IMR-90 (cell line): Measurements from ENCODE around the gene AFF2. TPM values are rescaled to one million over a fixed set of nuclear protein-coding genes. Genes with fewer than 3 reads are reported as not detected.

Experiments used
- ATAC-seq: fragments of 200-7000 bp; cut with Tn5 transposase; 2 replicates; pipeline ENCODE4 v1.9.1; 2020; ENCODE audit warnings: low read depth, mild to moderate bottlenecking, moderate library complexity
- BruUV-seq: library from RNA; stranded (reverse); fragments of 400-500 nt; replicated peaks from 2 replicates; lab custom pipeline; 2021; lab: Mats Ljungman, UMichigan
- CTCF ChIA-PET: fragments of 300-600 bp; formaldehyde crosslinking; extraction: SDS; loops from one replicate; lab custom pipeline; 2021; ENCODE audit warnings: antibody characterized with exemption; lab: Yijun Ruan, JAX
- POLR2A ChIA-PET: fragments of 300-600 bp; sonication (Branson Sonifier 250); formaldehyde crosslinking; loops from one replicate; lab custom pipeline; 2022; ENCODE audit warnings: antibody characterized with exemption; ENCODE audit not compliant: unreplicated experiment; lab: Charles Lee
- DNase-seq: peaks from one replicate; pipeline ENCODE4 v3.0.0; 2013
- H2AFZ ChIP-seq: replicated peaks from 2 replicates; pipeline ENCODE3; 2013; ENCODE audit warnings: low read length, mild to moderate bottlenecking; ENCODE audit not compliant: poor library complexity
- H2AK5ac ChIP-seq: 2 replicates; pipeline ENCODE4 v1.6.1; 2013; ENCODE audit warnings: low read depth, low read length, inconsistent platforms
- H2AK9ac ChIP-seq: replicated peaks from 2 replicates; pipeline ENCODE3; 2013; ENCODE audit warnings: mild to moderate bottlenecking, low read depth, low read length, moderate library complexity; ENCODE audit not compliant: poor library complexity
- H2BK120ac ChIP-seq: 2 replicates; pipeline ENCODE4 v1.6.1; 2013; ENCODE audit warnings: low read depth, low read length, inconsistent platforms
- H2BK15ac ChIP-seq: 3 replicates; pipeline ENCODE4 v1.6.1; 2013; ENCODE audit warnings: low read depth, low read length, inconsistent platforms
- H2BK20ac ChIP-seq: 2 replicates; pipeline ENCODE4 v1.6.1; 2013; ENCODE audit warnings: low read depth, mild to moderate bottlenecking, inconsistent platforms, low read length, moderate library complexity
- H2BK5ac ChIP-seq: 2 replicates; pipeline ENCODE4 v1.6.1; 2013; ENCODE audit warnings: mild to moderate bottlenecking, low read depth, low read length, inconsistent platforms; ENCODE audit not compliant: poor library complexity, severe bottlenecking
- H3K14ac ChIP-seq: replicated peaks from 2 replicates; pipeline ENCODE4 v1.6.1; 2013; ENCODE audit warnings: low read depth, low read length, inconsistent platforms
- H3K18ac ChIP-seq: 2 replicates; pipeline ENCODE4 v1.6.1; 2013; ENCODE audit warnings: low read depth, low read length, control low read depth
- H3K23ac ChIP-seq: 2 replicates; pipeline ENCODE4 v1.6.1; 2013; ENCODE audit warnings: low read depth, low read length, inconsistent platforms
- H3K27ac ChIP-seq: 2 replicates; pipeline ENCODE4 v1.5.1; 2013; ENCODE audit warnings: mild to moderate bottlenecking, control low read depth, low read length; ENCODE audit not compliant: insufficient read depth
- H3K27me3 ChIP-seq: 2 replicates; pipeline ENCODE4 v1.6.1; 2013; ENCODE audit warnings: low read length; ENCODE audit not compliant: control insufficient read depth, insufficient read depth
- H3K36me3 ChIP-seq: 2 replicates; pipeline ENCODE4 v1.6.1; 2013; ENCODE audit warnings: low read length, mixed read lengths; ENCODE audit not compliant: control insufficient read depth, insufficient read depth
- H3K4ac ChIP-seq: 2 replicates; pipeline ENCODE4 v1.6.1; 2013; ENCODE audit warnings: low read depth, low read length, inconsistent platforms
- H3K4me1 ChIP-seq: 2 replicates; pipeline ENCODE4 v1.6.1; 2013; ENCODE audit warnings: low read length, mixed read lengths; ENCODE audit not compliant: control insufficient read depth, insufficient read depth
- H3K4me2 ChIP-seq: 2 replicates; pipeline ENCODE4 v1.6.1; 2013; ENCODE audit warnings: low read depth, mild to moderate bottlenecking, control low read depth, low read length, moderate library complexity
- H3K4me3 ChIP-seq: 2 replicates; pipeline ENCODE4 v1.5.1; 2013; ENCODE audit warnings: low read depth, mild to moderate bottlenecking, control low read depth, low read length, moderate library complexity; ENCODE audit not compliant: insufficient read depth
- H3K56ac ChIP-seq: 2 replicates; pipeline ENCODE4 v1.6.1; 2013; ENCODE audit warnings: low read length, inconsistent platforms; ENCODE audit not compliant: insufficient read depth; ENCODE audit errors: extremely low read depth
- H3K79me1 ChIP-seq, 2 experiments: 2 replicates each; pipeline ENCODE4 v1.6.1; 2013; ENCODE audit warnings: low read length in 2 of 2, inconsistent platforms in 1 of 2, low read depth in 1 of 2
- H3K9ac ChIP-seq: 2 replicates; pipeline ENCODE4 v1.6.1; 2013; ENCODE audit warnings: low read depth, low read length, control low read depth
- H3K9me1 ChIP-seq: 2 replicates; pipeline ENCODE4 v1.6.1; 2013; ENCODE audit warnings: low read length, inconsistent platforms; ENCODE audit not compliant: insufficient read depth
- H3K9me3 ChIP-seq: 2 replicates; pipeline ENCODE4 v1.6.1; 2013; ENCODE audit warnings: low read length; ENCODE audit not compliant: control insufficient read depth, insufficient read depth
- H4K20me1 ChIP-seq: 2 replicates; pipeline ENCODE4 v1.6.1; 2013; ENCODE audit warnings: low read length, inconsistent platforms; ENCODE audit not compliant: insufficient read depth
- H4K5ac ChIP-seq: 2 replicates; pipeline ENCODE4 v1.6.1; 2013; ENCODE audit warnings: mild to moderate bottlenecking, low read depth, low read length, control low read depth
- H4K8ac ChIP-seq, 2 experiments: 2 replicates each; pipeline ENCODE4 v1.6.1; 2013; ENCODE audit warnings: low read depth in 2 of 2, low read length in 2 of 2, control low read depth in 1 of 2, inconsistent platforms in 1 of 2
- H4K91ac ChIP-seq: 2 replicates; pipeline ENCODE4 v1.6.1; 2013; ENCODE audit warnings: low read depth, low read length, inconsistent platforms; ENCODE audit not compliant: insufficient read depth
- MAFK ChIP-seq: IDR thresholded peaks from 2 replicates; pipeline ENCODE4 v1.6.1; 2012; ENCODE audit warnings: low read depth, low read length, improper control_type of control experiment
- MXI1 ChIP-seq: IDR thresholded peaks from 2 replicates; pipeline ENCODE4 v1.6.1; 2012; ENCODE audit warnings: low read depth, mild to moderate bottlenecking, low read length, moderate library complexity, borderline replicate concordance
- WGBS, 2 experiments: methylation state at CpG; one replicate each; pipeline versions ENCODE4 v1.1.5 to v1.1.7; 2013; ENCODE audit warnings: missing lambda C conversion rate in 2 of 2; ENCODE audit not compliant: insufficient read length in 1 of 2; ENCODE audit errors: extremely low coverage in 2 of 2; 5-methylcytosine and 5-hydroxymethylcytosine counted together
- dilution Hi-C: fragments of 300-500 bp; cut with HindIII; formaldehyde crosslinking; loops from one replicate; pipeline ENCODE4 v1.14.3; 2018; ENCODE audit warnings: low sequenced_read_pairs; ENCODE audit not compliant: unreplicated experiment
- in situ Hi-C: fragments of 300-500 bp; cut with MboI; formaldehyde crosslinking; loops from 3 replicates; pipeline ENCODE4 v1.14.3; 2019; ENCODE audit warnings: low sequenced_read_pairs, inconsistent platforms, mixed read lengths
- intact Hi-C: fragments of 100-400 bp; cut with micrococcal nuclease; formaldehyde crosslinking; loops from 2 replicates; pipeline ENCODE4 v1.10.0; 2022
- polyA plus RNA-seq, 3 experiments: library from polyadenylated mRNA; depleted of rRNA; stranded (reverse); fragments of >200 nt; gene quantifications; 2 replicates each; pipeline ENCODE4 v1.2.3, GENCODE V29; 2012; ENCODE audit warnings: low replicate concordance in 1 of 3
- total RNA-seq: library from RNA; depleted of rRNA; stranded (reverse); fragments of >200 nt; gene quantifications from 2 replicates; pipeline ENCODE4 v1.2.3, GENCODE V29; 2012

The AFF2 gene
- total and polyA plus RNA-seq, 2 of the 4 experiments (the other 2 are of a cell fraction) = 0.15 to 0.72 TPM

DNA sequence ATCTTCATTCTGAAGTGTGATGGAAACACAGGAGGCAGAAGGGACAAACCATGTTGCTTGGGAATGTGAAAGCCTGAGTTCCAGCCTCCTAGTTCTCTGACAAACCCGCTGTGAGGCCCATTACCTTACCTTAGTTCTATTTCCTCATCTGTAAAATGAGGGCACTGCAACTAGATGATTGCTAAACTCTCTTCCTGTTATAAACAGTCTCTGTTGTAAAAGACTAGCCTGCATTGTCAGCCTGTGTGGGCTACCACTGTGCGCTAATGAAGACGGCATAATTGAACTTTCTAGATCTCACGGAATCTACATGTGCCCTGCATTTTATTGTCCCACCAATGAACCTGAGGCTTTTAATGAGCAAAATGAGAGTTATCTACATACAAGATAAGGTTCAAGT, 147.2 kb downstream of the AFF2 start:
- TF ChIP-seq MAFK (no peak), MXI1 (no peak)
- H3K4ac ChIP-seq = no peak overlapping the region
- no TSS peak for BruUV-seq
- H3K18ac ChIP-seq = no peak overlapping the region
- H4K5ac ChIP-seq = no peak overlapping the region
- no peak overlapping the region for H4K8ac ChIP-seq
- no CpG with 5 or more reads among the region's 4 CpGs for WGBS, 2 experiments
- POLR2A ChIA-PET = no interaction called here
- no peak overlapping the region for H2BK120ac ChIP-seq
- ATAC-seq (no peak), DNase-seq (no peak)
- no peaks in the 10 kb centered on the region for H3K9me1 ChIP-seq
- H3K27ac ChIP-seq = no peak overlapping the region
- H3K9ac ChIP-seq = no peak overlapping the region
- H3K14ac ChIP-seq = no peak overlapping the region
- no peak overlapping the region for H4K91ac ChIP-seq
- no peak overlapping the region for H2BK5ac ChIP-seq
- dilution Hi-C loops = no loop called here
- H3K4me3 ChIP-seq = no peak overlapping the region
- H3K4me2 ChIP-seq = no peak overlapping the region
- H3K79me1 ChIP-seq = no peaks in the 10 kb centered on the region
- CTCF ChIA-PET = no interaction called here
- H2AFZ ChIP-seq = no peak overlapping the region
- no peak overlapping the region for H2AK5ac ChIP-seq
- no peaks in the 10 kb centered on the region for H3K36me3 ChIP-seq
- no peak overlapping the region for H2AK9ac ChIP-seq
- H2BK15ac ChIP-seq = no peak overlapping the region
- no peaks in the 10 kb centered on the region for H3K4me1 ChIP-seq
- H3K9me3 ChIP-seq = no peaks in the 10 kb centered on the region
- H3K27me3 ChIP-seq = no peaks in the 10 kb centered on the region
- H3K56ac ChIP-seq = no peak overlapping the region
- no peaks in the 10 kb centered on the region for H4K20me1 ChIP-seq
- intact Hi-C loops = no loop called here
- no peak overlapping the region for H2BK20ac ChIP-seq
- in situ Hi-C loops = no loop called here
- no peak overlapping the region for H3K23ac ChIP-seq
